ENCODE results near the gene YBX2. TPM values are rescaled to one million over a fixed set of nuclear protein-coding genes. Genes with fewer than 3 reads are reported as not detected.

Gene YBX2
- total RNA-seq, 8 experiments from 2014 or later: 0.09 to 2.4 (median 0.51) TPM

DNA sequence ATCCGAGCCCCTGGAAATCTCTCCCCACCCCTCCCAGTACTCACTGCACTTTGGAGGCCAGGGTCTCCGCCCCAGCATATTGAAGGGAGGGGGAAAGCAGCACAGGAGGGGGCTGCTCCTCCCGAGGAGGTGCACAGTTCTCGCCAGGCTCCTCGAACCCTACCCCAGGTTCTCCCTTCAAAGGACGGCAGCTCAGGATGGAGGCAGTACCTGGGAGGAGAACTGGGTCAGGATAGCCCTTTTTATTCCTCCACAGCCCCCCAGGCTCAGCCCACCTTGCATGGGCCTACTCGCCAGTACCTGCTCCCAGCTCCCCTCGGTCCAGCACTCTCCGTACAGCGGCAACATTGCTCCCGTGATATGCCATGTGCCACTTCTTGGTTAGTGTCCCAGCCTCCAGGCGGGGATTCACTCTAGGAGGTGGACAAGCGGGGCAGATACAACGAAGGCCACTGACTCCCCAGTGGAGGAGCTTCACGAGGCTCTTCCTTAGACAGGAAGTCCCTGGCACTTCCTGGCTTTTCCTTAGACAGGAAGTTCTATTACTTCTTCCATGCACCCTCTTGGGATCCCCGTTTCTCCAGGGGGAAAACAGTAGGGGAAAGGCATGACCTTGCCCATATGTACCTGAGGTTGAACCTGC, 22.8 kb upstream of the YBX2 start:
- ATAC-seq (replicated peaks in 6 of 8): no peak
- WGBS, 10 experiments: 43 to 96% (median 83%) methylated on average over 1 to 9 of the region's 16 CpGs; no CpG with 5 or more reads in 5 of the 10 experiments
- Histone ChIP-seq H3K27ac (no peak overlapping the region), H3K4me1 (replicated peaks in 1 of 2) (peaks cover 13 to 14% of the 10 kb centered on the region in 2 donors), H3K4me3 (no peak overlapping the region)
- in situ Hi-C loops (cut with MboI; ENCODE audit: low pct_unique_long_range_greater_than_20kb in 2 of 9, low sequenced_read_pairs in 9 of 9, unreplicated experiment in 9 of 9): no loop called here

DNA sequence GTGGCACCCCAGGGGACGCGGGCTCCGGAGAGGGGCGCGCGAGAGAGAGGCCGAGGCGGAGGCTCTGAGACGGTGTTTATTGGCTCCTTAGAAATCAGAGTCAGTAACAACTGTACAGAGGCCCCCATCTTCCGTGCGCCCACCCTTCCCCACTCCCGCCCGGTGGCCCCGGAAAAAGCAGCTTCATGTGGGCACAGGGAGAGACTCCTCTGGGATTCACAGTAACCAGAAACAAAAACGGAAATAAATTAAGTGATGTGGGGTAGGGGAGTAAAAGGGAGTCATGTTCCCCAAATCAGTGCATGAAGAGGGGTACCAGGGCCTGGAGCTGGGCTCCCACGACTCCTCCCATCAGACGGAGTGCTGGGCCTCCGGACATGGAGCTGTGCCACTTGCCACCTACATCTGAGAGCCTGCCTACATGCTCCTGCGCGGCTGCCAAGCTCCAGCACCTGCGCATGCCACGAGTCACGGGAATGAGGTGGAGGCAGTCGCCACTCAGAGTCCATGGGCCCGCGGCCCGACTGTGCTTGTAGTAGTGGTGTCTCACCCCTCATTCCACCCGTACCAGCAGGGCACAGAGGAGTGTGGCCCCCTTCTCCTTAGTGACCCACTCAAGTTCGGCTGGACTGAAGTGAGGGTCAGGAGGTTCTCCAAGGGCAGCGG, 21.3 kb upstream of the YBX2 start:
- ATAC-seq (replicated peaks in 6 of 8): peak in 1 of 8 experiments; percentile 1
- H3K4me1 ChIP-seq (replicated peaks in 1 of 2): peaks cover 13 to 14% of the 10 kb centered on the region in 2 donors
- in situ Hi-C loops (cut with MboI; ENCODE audit: low pct_unique_long_range_greater_than_20kb in 2 of 9, low sequenced_read_pairs in 9 of 9, unreplicated experiment in 9 of 9): no loop called here
- peak overlapping the region; percentile 71 to 97 (median 89) for H3K4me3 ChIP-seq
- 0 to 90% (median 40%) methylated on average over 1 to 12 of the region's 30 CpGs; no CpG with 5 or more reads in 3 of the 10 experiments for WGBS, 10 experiments
- peak overlapping the region; percentile 91 to 96 for H3K27ac ChIP-seq

DNA sequence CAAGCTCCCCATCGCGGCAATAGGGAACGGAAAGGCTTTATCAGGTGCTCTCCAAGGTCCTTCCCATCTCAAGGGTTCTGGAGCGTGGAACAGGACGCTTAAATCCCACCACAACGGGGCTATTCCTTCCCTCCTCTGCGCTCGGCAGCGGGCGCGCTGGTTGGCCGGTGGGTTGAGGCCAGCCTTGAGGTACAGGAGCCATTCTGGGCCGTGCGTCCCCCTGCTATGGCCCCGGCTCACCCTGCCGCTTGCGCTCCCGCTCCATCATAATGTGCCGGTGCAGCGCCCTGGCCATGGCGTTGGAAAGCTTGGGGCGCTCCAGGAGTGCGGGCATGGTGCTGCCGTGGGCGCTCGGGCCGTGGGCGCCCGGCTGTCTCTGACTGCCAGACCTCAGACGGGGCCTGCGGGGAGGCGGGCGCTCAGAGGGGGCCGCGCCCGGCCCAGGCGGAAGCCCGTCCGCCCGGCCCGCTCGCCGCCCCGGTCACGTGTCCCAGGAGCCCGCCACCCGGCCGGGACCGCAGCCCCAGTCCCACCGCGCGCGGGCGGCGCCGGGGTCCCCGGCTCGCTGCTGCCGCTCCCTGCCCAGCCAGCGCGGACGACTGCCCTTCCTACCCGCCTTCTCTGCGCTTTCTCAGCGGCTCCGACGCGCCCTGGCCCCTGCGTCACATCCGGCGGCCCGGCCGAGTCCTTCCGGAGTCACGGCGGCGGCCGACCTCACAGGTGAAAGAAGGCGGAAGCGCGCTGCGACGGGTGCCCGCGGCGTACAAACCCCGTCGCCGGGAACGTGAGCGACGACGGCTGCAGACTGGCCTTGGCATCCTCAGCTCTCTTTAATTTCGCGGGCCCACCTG, 20.5 kb upstream of the YBX2 start, which contains the start of gene GPS2:
Gene GPS2 (minus strand): TSS at position 642 of the 851 bp plus-strand sequence. CDS start 308 bp downstream, at position 334.
- ATAC-seq (replicated peaks in 6 of 8): peak; percentile 78 to 91 (median 87)
- in situ Hi-C loops (cut with MboI; ENCODE audit: low pct_unique_long_range_greater_than_20kb in 2 of 9, low sequenced_read_pairs in 9 of 9, unreplicated experiment in 9 of 9): no loop called here
- H3K4me1 ChIP-seq (replicated peaks in 1 of 2): peaks cover 13 to 14% of the 10 kb centered on the region in 2 donors
- H3K4me3 ChIP-seq: peak within 1 kb of the TSS; percentile 71 to 97 (median 89)
- peak within 1 kb of the TSS; percentile 91 to 96 for H3K27ac ChIP-seq
- 0 to 8% (median 2%) methylated on average over 2 to 36 of the region's 95 CpGs; no CpG with 5 or more reads in 3 of the 10 experiments for WGBS, 10 experiments

DNA sequence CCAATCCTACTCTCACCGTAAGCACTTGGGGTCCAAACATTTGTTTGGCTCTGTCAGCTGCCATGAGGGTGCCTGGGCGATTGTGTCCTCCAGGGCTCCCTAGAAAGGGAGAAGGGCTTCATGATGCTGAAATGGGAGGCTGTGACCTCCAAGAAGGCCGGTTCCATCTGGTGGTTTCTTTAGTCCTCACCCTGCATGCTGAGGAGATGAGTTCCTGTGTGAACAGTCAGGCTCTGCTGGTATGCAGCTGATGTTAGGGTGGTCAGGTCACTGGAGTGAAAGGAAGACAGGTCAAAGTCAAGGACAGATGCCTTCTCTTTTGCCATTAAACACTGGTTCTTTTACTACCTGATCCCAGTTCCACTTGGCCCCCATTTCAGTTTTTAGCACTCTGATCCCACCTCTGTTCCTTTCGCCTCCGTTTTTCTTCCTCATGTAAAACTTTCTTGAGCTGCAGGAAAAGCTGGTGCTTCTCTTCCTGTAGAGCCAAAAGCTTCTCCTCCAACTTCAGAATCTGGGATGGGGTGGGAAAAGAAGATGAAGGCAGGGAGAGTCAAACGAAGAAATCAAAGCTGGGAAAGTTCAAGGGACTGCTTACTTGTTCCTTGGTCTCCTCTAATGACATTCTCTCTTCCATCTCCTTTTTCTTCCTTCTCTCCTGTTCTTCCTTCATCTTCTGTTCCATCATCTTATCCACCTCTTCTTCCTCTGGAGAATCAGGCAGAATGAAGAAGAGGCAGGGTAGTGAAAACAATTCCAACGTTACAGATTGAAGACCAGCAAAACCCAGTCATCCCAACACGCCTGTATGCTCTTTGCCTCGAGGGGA, 19.7 kb upstream of the YBX2 start:
- H3K4me1 ChIP-seq (replicated peaks in 1 of 2): peaks cover 17 to 20% of the 10 kb centered on the region in 2 donors
- WGBS, 10 experiments: 0 to 100% (median 41%) methylated on average over 2 to 8 of the region's 9 CpGs
- peak overlapping the region; percentile 71 to 97 (median 89) for H3K4me3 ChIP-seq
- H3K27ac ChIP-seq: peak overlapping the region; percentile 91 to 96
- no peak for ATAC-seq (replicated peaks in 6 of 8)
- in situ Hi-C loops (cut with MboI; ENCODE audit: low pct_unique_long_range_greater_than_20kb in 2 of 9, low sequenced_read_pairs in 9 of 9, unreplicated experiment in 9 of 9): no loop called here

DNA sequence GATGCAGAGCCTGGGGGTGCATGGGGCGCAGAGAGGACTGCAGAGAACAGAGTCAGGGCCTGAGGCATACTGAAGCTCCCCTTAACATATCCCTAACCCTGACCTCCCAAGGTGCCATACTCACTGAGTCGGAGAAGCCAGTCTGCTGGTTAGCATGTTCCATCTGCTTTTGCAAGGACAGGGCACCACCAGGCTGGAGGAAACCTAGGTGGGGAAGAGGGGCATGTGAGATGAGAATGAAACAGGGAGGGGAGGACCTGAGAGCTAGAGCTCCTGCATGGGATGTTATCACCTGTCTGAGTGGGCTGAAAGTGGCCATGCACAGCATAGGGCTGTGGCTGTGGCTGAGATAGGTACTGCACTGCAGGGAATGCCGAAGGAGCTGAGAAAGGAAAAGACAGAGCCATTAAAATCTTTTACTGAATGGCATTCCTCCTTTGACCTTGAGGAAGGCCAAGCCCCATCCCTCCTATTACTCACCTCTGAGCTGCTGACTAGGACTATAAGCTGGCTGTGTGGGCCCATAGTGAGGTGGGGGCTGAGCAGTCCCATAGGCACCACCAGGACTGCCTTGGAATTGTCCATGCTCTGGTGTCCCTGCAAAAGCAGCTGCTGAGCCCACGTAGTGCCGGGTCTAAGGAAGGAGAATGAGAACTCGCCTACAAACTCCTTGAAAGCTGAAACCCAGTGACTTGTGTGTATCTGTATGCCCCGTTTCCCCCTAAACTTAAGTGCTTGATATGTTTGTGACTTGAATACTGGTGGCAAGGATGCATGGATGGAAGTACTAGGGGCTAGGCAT, 18.9 kb upstream of the YBX2 start:
- Histone ChIP-seq H3K4me3 (peak overlapping the region in 1 of 5 donors; percentile 89), H3K27ac (no peak overlapping the region), H3K4me1 (replicated peaks in 1 of 2) (peaks cover 22% of the 10 kb centered on the region in 2 donors)
- 60 to 100% (median 90%) methylated on average over 1 to 3 of the region's 7 CpGs; no CpG with 5 or more reads in 5 of the 10 experiments for WGBS, 10 experiments
- peak in 2 of 8 experiments; percentile 0 to 2 for ATAC-seq (replicated peaks in 6 of 8)
- in situ Hi-C loops (cut with MboI; ENCODE audit: low pct_unique_long_range_greater_than_20kb in 2 of 9, low sequenced_read_pairs in 9 of 9, unreplicated experiment in 9 of 9): no loop called here

DNA sequence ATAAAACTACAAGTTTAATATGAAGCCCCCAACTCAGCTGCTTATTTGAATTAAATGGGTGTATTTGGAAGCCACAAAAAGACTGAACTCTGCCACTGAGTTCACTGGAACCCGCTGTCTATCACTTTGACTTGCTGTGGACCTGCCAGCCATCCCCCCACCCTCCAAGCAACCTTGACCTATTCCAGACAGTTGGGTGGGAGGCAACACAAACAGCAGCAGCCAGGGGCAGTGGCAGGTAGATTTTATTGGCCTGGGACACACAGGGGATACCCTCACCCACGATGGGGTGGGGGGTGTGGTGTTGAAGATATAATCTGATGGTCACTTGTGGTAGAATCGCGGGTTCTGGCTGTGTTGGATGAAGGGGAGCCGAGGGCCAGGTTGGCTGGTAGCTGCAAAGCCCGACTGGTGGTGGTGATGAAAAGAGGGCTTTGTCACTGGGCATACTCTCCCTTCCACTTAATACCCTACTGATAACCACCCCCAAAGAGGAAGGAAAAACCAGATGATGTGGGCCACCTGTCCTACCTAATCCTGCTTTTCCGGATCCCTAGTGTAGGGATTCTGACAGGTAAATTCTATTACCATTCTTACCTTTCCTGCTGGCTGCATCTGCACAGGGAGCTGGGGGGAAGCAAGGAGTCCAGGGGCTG, 18.1 kb upstream of the YBX2 start:
- no peak for ATAC-seq (replicated peaks in 6 of 8)
- H3K4me3 ChIP-seq: no peak overlapping the region
- H3K4me1 ChIP-seq (replicated peaks in 1 of 2): peaks cover 22% of the 10 kb centered on the region in 2 donors
- in situ Hi-C loops (cut with MboI; ENCODE audit: low pct_unique_long_range_greater_than_20kb in 2 of 9, low sequenced_read_pairs in 9 of 9, unreplicated experiment in 9 of 9): no loop called here
- no peak overlapping the region for H3K27ac ChIP-seq
- WGBS, 10 experiments: 67 to 100% (median 93%) methylated on average over 1 to 3 of the region's 7 CpGs; no CpG with 5 or more reads in 3 of the 10 experiments

DNA sequence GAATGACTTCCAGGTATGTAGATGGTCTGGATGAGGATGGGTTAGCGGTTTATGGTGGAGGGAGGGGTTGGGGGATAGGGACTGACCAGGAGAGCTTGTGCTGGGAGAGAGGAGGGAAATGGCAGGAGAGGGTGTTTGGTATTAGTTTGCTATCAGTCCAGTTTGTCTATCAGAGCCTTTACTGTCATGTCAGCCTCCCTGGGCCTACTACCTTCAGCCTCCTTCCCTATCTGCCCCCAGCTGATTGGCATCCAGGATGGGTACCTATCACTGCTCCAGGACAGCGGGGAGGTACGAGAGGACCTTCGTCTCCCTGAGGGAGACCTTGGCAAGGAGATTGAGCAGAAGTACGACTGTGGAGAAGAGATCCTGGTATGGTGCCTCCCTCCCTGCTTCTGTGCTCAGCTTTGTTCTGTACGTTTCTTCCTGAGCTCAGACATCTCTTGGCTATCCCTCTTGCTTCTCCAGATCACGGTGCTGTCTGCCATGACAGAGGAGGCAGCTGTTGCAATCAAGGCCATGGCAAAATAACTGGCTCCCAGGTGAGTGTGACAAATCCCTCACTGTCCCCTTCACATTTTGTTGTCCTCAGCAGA, 16.8 kb upstream of the YBX2 start:
- ATAC-seq (replicated peaks in 6 of 8): no peak
- Histone ChIP-seq H3K27ac (no peak overlapping the region), H3K4me3 (no peak overlapping the region), H3K4me1 (replicated peaks in 1 of 2) (peaks cover 22 to 24% of the 10 kb centered on the region in 2 donors)
- 60 to 100% (median 86%) methylated on average over 1 to 5 of the region's 7 CpGs; no CpG with 5 or more reads in 4 of the 10 experiments for WGBS, 10 experiments
- in situ Hi-C loops (cut with MboI; ENCODE audit: low pct_unique_long_range_greater_than_20kb in 2 of 9, low sequenced_read_pairs in 9 of 9, unreplicated experiment in 9 of 9): no loop called here

DNA sequence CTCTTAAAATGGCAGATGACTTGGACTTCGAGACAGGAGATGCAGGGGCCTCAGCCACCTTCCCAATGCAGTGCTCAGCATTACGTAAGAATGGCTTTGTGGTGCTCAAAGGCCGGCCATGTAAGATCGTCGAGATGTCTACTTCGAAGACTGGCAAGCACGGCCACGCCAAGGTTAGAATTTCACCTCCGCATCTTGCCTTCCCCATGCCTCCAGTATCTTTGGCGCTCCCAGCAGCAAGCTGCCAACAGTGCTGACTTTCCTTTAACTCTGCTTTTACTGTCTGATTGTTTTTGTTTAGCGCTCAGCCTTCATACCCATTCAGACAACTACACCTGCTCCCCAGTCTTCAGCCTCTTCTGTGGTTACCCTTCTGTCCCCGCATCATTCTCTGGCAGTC, 15.2 kb upstream of the YBX2 start:
- WGBS, 10 experiments: 80 to 100% (median 95%) methylated on average over 1 to 9 of the region's 12 CpGs; no CpG with 5 or more reads in 1 of the 10 experiments
- no peak for ATAC-seq (replicated peaks in 6 of 8)
- in situ Hi-C loops (cut with MboI; ENCODE audit: low pct_unique_long_range_greater_than_20kb in 2 of 9, low sequenced_read_pairs in 9 of 9, unreplicated experiment in 9 of 9): no loop called here
- Histone ChIP-seq H3K27ac (no peak overlapping the region), H3K4me1 (replicated peaks in 1 of 2) (peaks cover 17 to 22% of the 10 kb centered on the region in 2 donors), H3K4me3 (peak overlapping the region in 1 of 5 donors; percentile 83)

DNA sequence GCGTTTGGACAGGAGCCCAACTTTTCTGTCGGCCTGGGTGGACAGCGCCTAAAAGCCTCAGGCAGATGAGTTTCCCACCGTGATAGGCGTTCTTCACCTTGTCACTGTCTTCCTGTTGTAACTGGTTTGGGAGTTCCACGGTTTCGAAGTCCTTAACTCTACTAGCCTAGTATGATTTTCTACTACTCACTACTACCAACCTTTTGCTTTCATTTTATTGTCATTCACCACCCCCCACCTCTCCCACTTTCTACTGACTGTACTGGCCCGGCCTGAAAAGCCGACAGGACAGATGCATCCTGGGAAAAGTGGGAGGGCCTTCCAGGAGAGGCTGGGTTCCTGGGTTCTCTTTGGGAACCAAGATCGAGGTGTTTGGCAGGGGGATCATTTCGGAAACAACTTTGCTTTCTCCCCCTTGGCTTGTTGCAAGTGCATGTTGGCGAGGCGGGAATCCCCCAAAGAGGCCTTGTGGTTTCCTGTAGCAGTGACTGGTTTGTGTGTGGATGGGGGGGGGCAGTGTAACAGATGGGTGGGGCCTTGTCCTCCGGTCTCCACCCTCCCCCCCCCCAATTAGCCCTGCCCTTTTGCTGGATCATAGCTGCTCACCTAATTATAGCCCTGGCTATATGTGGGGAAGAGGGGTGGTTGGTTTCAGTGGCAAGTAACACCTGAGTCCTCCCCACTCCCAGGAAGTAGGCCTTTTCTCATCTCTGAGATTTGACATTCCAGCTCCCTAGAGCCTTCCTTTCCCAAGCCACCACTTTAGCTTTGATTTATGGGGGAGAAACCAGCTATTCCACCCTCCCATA, 14.4 kb upstream of the YBX2 start:
- H3K27ac ChIP-seq: peak overlapping the region; percentile 96 to 97
- H3K4me3 ChIP-seq: peak overlapping the region; percentile 75 to 90 (median 83)
- ATAC-seq (replicated peaks in 6 of 8): peak in 3 of 8 experiments; percentile 12 to 19 (median 12)
- peaks cover 11 to 14% of the 10 kb centered on the region in 2 donors for H3K4me1 ChIP-seq (replicated peaks in 1 of 2)
- in situ Hi-C loops (cut with MboI; ENCODE audit: low pct_unique_long_range_greater_than_20kb in 2 of 9, low sequenced_read_pairs in 9 of 9, unreplicated experiment in 9 of 9): no loop called here
- WGBS, 10 experiments: 0 to 4% (median 0%) methylated on average over 1 to 4 of the region's 14 CpGs; no CpG with 5 or more reads in 3 of the 10 experiments

All from motor neuron (in vitro differentiated cells).